ENCODE data around the gene AKAP9.
"Not testable (repeated sequence)": the region's sequence is repeated elsewhere in the genome, so short reads cannot be mapped to it uniquely, and the experiment has no call there.

Gene AKAP9

DNA sequence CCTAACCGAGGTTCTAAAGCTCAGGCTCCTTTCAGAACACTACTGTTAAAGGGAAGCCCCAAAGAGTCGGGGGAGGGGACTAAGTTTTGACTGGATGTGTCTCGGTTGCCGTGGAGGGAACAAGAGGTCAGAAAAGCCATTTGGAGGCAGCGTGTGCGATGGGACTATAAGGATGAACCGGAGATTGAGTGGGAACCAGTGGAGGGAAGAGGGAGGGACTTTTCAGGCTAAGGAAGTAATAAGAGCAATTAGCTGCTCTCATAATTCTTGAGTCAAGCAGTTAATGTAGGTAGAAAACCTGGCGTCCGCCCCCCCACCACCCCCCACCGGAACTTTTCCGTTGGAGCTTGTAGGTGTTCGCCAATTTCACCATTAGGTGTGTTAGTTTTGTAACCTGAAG is 491 bp upstream of the AKAP9 start:
- TF ChIP-seq Cebpa-rat (IDR thresholded peaks at IDR 0.05) = no peak
- Histone ChIP-seq H3K4me1 (peaks cover 22 to 41% (median 34%) of the 10 kb centered on the region in 10 experiments), H3K4me2 (peak overlapping the region; percentile 80 to 95 (median 85)), H3K27me3 (no peaks in the 10 kb centered on the region), H3K27ac (peak overlapping the region; percentile 80 to 92 (median 89)), H3K9ac (peak overlapping the region; percentile 80 to 95 (median 89)), H4K20me1 (peaks cover 0 to 37% (median 12%) of the 10 kb centered on the region in 11 experiments; a peak in 11 of 22 replicates), H3K36me3 (no peaks in the 10 kb centered on the region), H3K4me3 (peak overlapping the region; percentile 68 to 93 (median 88)), H3K9me3 (replicated peaks in 1 of 11) (no peaks in the 10 kb centered on the region)

DNA sequence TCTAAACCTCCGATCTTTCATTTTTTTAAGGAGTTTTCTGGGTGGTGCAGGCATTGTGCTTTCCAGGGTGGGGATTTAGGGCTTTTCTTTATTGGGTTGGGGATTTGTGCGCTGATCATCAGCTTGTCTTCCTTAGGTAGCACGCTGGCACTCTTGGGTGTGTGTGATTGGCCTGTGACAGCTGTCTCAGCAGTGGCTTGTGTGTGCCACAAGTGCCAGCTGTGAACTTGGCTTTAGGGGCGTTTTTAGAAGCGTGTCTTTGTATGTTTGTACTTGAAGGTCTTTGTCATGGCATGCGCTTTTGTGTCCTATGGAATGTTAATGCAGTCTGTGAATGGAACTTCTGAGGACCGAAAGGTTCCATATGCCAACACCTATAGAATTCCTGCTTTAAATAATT is 788 bp downstream of the AKAP9 start:
- no peaks in the 10 kb centered on the region for H3K27me3 ChIP-seq
- H3K36me3 ChIP-seq = no peaks in the 10 kb centered on the region
- peaks cover 0 to 50% (median 20%) of the 10 kb centered on the region in 11 experiments; a peak in 13 of 22 replicates for H4K20me1 ChIP-seq
- H3K4me3 ChIP-seq = peak overlapping the region; percentile 68 to 93 (median 88)
- peak overlapping the region; percentile 80 to 92 (median 89) for H3K27ac ChIP-seq
- H3K4me2 ChIP-seq = peak overlapping the region; percentile 80 to 95 (median 85)
- TF ChIP-seq Cebpa-rat (IDR thresholded peaks at IDR 0.05) = no peak
- peaks cover 32 to 54% (median 46%) of the 10 kb centered on the region in 10 experiments for H3K4me1 ChIP-seq
- peak overlapping the region; percentile 80 to 95 (median 89) for H3K9ac ChIP-seq
- H3K9me3 ChIP-seq (replicated peaks in 1 of 11) = no peaks in the 10 kb centered on the region

DNA sequence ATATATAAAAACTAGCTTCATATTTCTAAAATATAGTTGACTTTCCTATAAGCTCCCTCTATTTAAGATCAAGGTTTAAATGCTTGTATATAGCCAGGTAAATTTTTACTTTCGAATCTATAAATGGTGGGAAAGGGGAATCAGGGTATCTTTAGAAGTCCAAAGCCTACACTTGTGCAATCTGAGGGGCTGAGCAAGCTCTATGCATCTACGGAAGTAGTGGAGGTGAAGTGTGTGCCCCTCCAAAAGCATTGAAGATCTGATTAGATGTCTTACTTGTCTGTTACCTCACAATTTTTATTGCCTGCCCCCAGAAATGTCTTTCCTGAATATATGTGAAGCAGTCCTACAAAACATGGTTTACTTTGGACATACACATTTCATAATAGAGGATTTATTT is 1.6 kb downstream of the AKAP9 start:
- peaks cover 0 to 51% (median 20%) of the 10 kb centered on the region in 11 experiments; a peak in 13 of 22 replicates for H4K20me1 ChIP-seq
- H3K27ac ChIP-seq = peak overlapping the region in 2 of 11 experiments; percentile 86 to 91; a peak in 1 of 22 replicates

DNA sequence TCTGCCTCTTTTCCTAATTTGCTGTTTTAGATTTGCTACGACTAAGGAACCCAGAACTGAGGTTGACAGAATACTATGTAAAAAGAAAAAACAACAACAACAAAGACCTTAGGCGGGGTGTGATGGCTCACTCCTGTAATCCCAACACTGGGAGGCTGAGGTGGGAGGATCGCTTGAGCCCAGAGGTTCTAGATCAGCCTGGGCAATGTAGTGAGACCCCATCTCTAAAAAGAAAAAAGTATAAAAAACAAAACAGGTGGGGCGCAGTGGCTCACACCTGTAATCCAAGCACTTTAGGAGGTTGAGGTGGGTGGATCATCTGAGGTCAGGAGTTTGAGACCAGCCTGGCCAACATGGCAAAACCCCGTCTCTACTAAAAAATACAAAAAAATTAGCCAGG is 4.3 kb downstream of the AKAP9 start:
- H3K9ac ChIP-seq = peak overlapping the region in 6 of 11 experiments; percentile 21 to 46 (median 33); a peak in 4 of 22 replicates
- peaks cover 0 to 12% (median 6%) of the 10 kb centered on the region in 11 experiments; a peak in 9 of 22 replicates for H3K9me3 ChIP-seq (replicated peaks in 1 of 11)
- not testable (repeated sequence) for H3K27me3 ChIP-seq, H3K4me3 ChIP-seq
- peaks cover 28 to 56% (median 48%) of the 10 kb centered on the region in 10 experiments for H3K4me1 ChIP-seq
- peak overlapping the region; percentile 16 to 73 (median 54); a peak in 21 of 22 replicates for H3K4me2 ChIP-seq
- H3K36me3 ChIP-seq = peaks cover 0 to 11% (median 7%) of the 10 kb centered on the region in 11 experiments; a peak in 11 of 22 replicates
- H3K27ac ChIP-seq = peak overlapping the region in 9 of 11 experiments; percentile 18 to 66 (median 50); a peak in 16 of 22 replicates
- H4K20me1 ChIP-seq = peaks cover 0 to 61% (median 36%) of the 10 kb centered on the region in 11 experiments; a peak in 14 of 22 replicates

More for the DNA sequence above, 1.6 kb downstream of the AKAP9 start:
- Histone ChIP-seq H3K4me2 (peak overlapping the region; percentile 80 to 95 (median 85)), H3K4me1 (peaks cover 33 to 58% (median 52%) of the 10 kb centered on the region in 10 experiments), H3K4me3 (peak overlapping the region; percentile 68 to 93 (median 88)), H3K36me3 (peaks cover 0 to 1% (median 0%) of the 10 kb centered on the region in 11 experiments; a peak in 1 of 22 replicates), H3K9ac (peak overlapping the region in 9 of 11 experiments; percentile 86 to 95 (median 90); a peak in 14 of 22 replicates), H3K9me3 (replicated peaks in 1 of 11) (no peaks in the 10 kb centered on the region), H3K27me3 (no peaks in the 10 kb centered on the region)
- no peak for TF ChIP-seq Cebpa-rat (IDR thresholded peaks at IDR 0.05)

DNA sequence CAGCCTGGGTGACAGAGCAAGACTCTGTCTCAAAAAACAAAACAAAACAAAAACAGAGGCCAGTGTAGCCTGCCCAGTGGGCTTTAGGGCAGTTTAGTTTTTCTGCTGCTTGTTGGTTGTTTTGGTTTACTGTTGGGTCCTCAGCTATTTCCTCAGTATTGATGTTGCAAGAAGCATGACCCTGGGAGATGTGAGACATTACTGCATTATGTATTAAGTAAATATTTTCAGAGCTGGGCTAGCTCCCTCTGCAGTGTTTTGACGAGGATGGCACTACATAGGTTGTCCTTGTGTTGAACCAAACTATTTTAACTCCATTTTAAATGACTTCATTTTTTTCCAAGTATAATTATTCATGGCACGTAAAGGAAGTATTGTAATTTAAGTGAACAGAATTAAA is 4.8 kb downstream of the AKAP9 start:
- Histone ChIP-seq H3K4me2 (peak overlapping the region; percentile 16 to 73 (median 54); a peak in 21 of 22 replicates), H3K9ac (peak overlapping the region in 6 of 11 experiments; percentile 21 to 46 (median 33); a peak in 4 of 22 replicates), H4K20me1 (peaks cover 0 to 66% (median 41%) of the 10 kb centered on the region in 11 experiments; a peak in 14 of 22 replicates)

DNA sequence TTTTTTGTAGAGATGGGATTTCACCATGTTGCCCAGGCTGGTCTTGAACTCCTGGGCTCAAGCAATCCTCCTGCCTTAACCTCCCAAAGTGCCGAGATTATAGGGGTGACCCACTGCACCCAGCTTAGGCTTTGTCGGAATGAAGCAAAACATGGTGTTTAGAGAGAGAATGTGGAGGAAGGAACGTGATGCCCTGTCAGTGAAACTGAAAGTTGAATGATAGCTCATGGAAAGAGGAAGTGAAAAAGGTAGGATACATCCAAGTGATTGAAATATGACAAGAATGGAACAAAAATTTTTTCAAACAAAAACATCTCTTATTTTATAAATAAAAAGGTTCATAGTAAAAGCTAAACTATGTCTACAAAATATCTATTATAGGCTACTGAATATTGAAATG is 5.9 kb downstream of the AKAP9 start:
- peaks cover 0 to 16% (median 7%) of the 10 kb centered on the region in 11 experiments; a peak in 12 of 22 replicates for H3K36me3 ChIP-seq
- H3K27me3 ChIP-seq = no peaks in the 10 kb centered on the region
- H3K4me2 ChIP-seq = peak overlapping the region; percentile 58 to 92 (median 79)
- peaks cover 0 to 73% (median 44%) of the 10 kb centered on the region in 11 experiments; a peak in 14 of 22 replicates for H4K20me1 ChIP-seq
- peak overlapping the region in 9 of 11 experiments; percentile 20 to 68 (median 49); a peak in 17 of 22 replicates for H3K27ac ChIP-seq
- peaks cover 0 to 12% (median 6%) of the 10 kb centered on the region in 11 experiments; a peak in 9 of 22 replicates for H3K9me3 ChIP-seq (replicated peaks in 1 of 11)
- H3K4me1 ChIP-seq = peaks cover 25 to 60% (median 49%) of the 10 kb centered on the region in 10 experiments
- peak overlapping the region in 3 of 10 experiments; percentile 24 to 31 (median 25); a peak in 2 of 20 replicates for H3K4me3 ChIP-seq
- no peak for TF ChIP-seq Cebpa-rat (IDR thresholded peaks at IDR 0.05)
- H3K9ac ChIP-seq = peak overlapping the region in 6 of 11 experiments; percentile 0 to 47 (median 34); a peak in 3 of 22 replicates

More for the DNA sequence above, 4.8 kb downstream of the AKAP9 start:
- H3K27ac ChIP-seq = peak overlapping the region in 9 of 11 experiments; percentile 18 to 66 (median 50); a peak in 16 of 22 replicates
- H3K4me3 ChIP-seq = no peak overlapping the region
- peaks cover 0 to 11% (median 7%) of the 10 kb centered on the region in 11 experiments; a peak in 11 of 22 replicates for H3K36me3 ChIP-seq
- peaks cover 25 to 59% (median 49%) of the 10 kb centered on the region in 10 experiments for H3K4me1 ChIP-seq
- peak in 1 of 11 experiments; percentile 11; a peak in 1 of 22 replicates for TF ChIP-seq Cebpa-rat (IDR thresholded peaks at IDR 0.05)
- peaks cover 0 to 12% (median 6%) of the 10 kb centered on the region in 11 experiments; a peak in 9 of 22 replicates for H3K9me3 ChIP-seq (replicated peaks in 1 of 11)
- H3K27me3 ChIP-seq = no peaks in the 10 kb centered on the region

DNA sequence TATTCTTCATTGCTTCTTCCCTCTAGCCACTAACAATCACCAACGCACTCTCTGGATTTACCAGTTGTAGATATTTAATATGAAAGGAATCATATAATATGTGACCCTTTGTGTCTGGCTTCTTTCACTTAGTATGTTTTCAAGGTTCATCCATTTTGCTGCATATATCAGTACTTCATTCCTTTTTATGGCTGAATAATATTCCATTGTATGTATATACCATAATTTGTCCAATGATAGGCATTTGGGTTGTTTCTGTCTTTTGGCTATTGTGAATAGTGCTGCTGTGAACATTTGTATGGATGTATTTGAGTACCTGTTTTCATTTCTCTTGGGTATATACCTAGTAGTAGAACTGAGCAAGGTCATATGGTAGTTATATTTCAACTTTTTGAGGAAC is 7.3 kb downstream of the AKAP9 start:
- H3K4me3 ChIP-seq = no peak overlapping the region
- TF ChIP-seq Cebpa-rat (IDR thresholded peaks at IDR 0.05) = no peak
- H3K27me3 ChIP-seq = no peaks in the 10 kb centered on the region
- peaks cover 0 to 73% (median 51%) of the 10 kb centered on the region in 11 experiments; a peak in 14 of 22 replicates for H4K20me1 ChIP-seq
- H3K36me3 ChIP-seq = peaks cover 0 to 23% (median 8%) of the 10 kb centered on the region in 11 experiments; a peak in 13 of 22 replicates
- peaks cover 0 to 12% (median 6%) of the 10 kb centered on the region in 11 experiments; a peak in 9 of 22 replicates for H3K9me3 ChIP-seq (replicated peaks in 1 of 11)
- H3K4me1 ChIP-seq = peaks cover 17 to 46% (median 35%) of the 10 kb centered on the region in 10 experiments
- H3K4me2 ChIP-seq = no peak overlapping the region
- no peak overlapping the region for H3K27ac ChIP-seq
- H3K9ac ChIP-seq = no peak overlapping the region

DNA sequence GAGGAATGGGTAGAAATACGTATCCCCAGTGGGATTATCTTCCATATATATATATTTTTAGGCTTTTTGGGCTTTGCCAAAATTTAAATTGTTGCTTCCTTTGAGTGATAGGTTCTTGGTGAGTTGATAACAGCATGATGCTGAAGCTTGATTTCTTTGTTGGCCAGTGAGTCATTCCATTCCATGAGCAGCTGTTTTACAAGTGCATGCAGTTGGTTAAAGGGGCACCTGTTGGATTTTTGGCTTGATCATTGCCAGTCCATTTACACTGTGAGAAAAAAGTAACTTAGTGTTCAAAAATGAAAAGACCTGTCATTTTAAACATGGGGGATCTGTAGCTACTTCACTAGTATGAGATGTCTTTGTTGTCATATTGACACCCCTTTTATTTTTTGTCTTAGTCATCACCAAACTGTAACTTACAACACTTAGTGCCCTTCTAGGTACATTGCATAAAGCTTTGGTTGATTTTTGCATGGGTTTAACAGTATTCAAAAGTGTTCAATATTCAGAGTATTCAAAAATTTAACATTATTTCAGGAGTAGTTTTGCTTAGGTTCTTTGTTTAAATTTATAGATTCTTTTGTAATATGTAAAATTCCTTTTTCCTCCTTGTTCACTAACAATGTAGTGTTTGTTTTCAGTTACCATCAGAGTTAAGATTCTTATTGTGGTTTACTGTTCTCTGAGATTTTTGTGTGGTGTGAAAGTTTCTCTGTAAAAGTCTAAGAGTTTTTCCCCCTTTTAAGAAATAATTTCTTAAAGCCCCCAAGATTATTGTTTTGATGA is 8.8 kb downstream of the AKAP9 start:
- peaks cover 5 to 70% (median 50%) of the 10 kb centered on the region in 11 experiments; a peak in 15 of 22 replicates for H4K20me1 ChIP-seq
- TF ChIP-seq Cebpa-rat (IDR thresholded peaks at IDR 0.05) = no peak
- no peak overlapping the region for H3K9ac ChIP-seq
- peak overlapping the region in 1 of 11 experiments; percentile 7; a peak in 3 of 22 replicates for H3K4me2 ChIP-seq
- peaks cover 0 to 28% (median 11%) of the 10 kb centered on the region in 11 experiments; a peak in 18 of 22 replicates for H3K36me3 ChIP-seq
- H3K9me3 ChIP-seq (replicated peaks in 1 of 11) = peaks cover 0 to 12% (median 6%) of the 10 kb centered on the region in 11 experiments; a peak in 9 of 22 replicates
- no peak overlapping the region for H3K4me3 ChIP-seq
- H3K27me3 ChIP-seq = no peaks in the 10 kb centered on the region
- no peak overlapping the region; a peak in 1 of 22 replicates for H3K27ac ChIP-seq
- H3K4me1 ChIP-seq = peaks cover 16 to 44% (median 30%) of the 10 kb centered on the region in 10 experiments
